AG20443 (cell line): Measurements from ENCODE around the gene ANXA9.

Experiments used
- DNase-seq: peaks from one replicate; pipeline ENCODE4 v3.0.0; 2012; ENCODE audit warnings: low spot score, mixed read lengths

ANXA9 gene, protein sequence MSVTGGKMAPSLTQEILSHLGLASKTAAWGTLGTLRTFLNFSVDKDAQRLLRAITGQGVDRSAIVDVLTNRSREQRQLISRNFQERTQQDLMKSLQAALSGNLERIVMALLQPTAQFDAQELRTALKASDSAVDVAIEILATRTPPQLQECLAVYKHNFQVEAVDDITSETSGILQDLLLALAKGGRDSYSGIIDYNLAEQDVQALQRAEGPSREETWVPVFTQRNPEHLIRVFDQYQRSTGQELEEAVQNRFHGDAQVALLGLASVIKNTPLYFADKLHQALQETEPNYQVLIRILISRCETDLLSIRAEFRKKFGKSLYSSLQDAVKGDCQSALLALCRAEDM

GRCh38 chr1:150981805-150982712, at the start of gene ANXA9:
Gene ANXA9 (plus strand): TSS chr1:150982292. CDS start chr1:150983106, 814 bp downstream.
- DNase-seq, result peak; percentile 35

DNA sequence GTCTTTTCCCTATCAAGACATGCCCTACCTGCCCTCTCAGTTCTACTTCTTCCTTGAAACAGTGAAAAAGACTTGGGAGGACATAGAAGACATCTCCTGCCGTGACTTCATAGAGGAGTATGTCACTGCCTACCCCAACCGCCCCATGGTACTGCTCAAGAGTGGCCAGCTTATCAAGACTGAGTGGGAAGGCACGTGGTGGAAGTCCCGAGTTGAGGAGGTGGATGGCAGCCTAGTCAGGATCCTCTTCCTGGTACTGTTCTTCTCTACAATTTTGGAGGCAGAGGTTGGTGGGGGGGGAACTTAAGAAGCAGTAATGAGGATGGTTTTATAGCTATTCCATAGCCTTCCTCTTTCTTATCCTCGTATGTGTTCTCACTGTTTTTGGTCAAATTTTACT, 37.2 kb upstream of the ANXA9 start:
- DNase-seq, result no peak

DNA sequence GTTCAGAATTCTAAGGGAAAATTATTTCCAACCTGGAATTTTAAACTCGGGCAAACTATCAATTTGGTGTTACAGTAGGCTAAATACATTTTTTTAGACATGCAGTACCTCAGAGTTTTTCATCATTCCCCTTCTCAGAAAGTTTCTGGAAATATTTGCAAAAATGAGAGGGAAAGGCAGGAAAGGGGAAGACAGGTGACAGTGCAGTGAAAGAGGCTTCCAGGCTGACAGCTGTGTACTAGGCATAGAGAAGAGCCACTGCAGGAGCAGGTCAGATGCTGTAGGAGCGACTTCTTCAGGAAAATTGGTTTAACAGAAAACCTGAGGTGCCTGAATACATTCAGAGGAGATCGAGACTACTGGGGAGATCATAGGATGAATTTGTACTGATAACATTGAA, 27.4 kb upstream of the ANXA9 start:
- DNase-seq, result no peak

GRCh38 chr1:150955280-150955679, 26.8 kb upstream of the ANXA9 start:
- no peak for DNase-seq

DNA sequence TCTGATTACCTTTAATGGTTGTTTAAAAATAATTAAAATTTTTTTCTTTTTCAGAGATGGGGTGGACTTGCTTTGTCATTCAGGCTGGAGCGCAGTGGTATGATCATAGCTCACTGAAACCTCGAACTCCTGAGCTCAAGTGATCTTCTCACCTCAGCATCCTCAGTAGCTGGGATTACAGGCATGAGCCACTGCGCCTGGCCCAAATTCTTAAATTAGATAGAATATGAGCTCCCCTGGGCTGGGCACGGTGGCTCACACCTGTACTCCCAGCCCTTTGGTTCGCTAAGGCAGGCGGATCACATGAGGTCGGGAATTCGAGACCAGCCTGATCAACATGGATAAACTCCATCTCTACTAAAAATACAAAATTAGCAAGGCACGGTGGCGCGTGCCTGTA, 24.4 kb upstream of the ANXA9 start:
- no peak for DNase-seq

DNA sequence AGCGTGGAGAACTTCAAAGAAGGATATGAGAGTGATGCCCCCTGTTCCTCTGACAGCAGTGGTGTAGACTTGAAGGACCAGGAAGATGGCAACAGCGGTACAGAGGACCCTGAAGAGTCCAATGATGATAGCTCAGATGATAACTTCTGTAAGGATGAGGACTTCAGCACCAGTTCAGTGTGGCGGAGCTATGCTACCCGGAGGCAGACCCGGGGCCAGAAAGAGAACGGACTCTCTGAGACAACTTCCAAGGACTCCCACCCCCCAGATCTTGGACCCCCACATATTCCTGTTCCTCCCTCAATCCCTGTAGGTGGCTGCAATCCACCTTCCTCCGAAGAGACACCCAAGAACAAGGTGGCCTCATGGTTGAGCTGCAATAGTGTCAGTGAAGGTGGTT, 21.4 kb upstream of the ANXA9 start:
- DNase-seq, result no peak

GRCh38 chr1:150961756-150962155, 20.3 kb upstream of the ANXA9 start:
- peak; percentile 25 for DNase-seq

DNA sequence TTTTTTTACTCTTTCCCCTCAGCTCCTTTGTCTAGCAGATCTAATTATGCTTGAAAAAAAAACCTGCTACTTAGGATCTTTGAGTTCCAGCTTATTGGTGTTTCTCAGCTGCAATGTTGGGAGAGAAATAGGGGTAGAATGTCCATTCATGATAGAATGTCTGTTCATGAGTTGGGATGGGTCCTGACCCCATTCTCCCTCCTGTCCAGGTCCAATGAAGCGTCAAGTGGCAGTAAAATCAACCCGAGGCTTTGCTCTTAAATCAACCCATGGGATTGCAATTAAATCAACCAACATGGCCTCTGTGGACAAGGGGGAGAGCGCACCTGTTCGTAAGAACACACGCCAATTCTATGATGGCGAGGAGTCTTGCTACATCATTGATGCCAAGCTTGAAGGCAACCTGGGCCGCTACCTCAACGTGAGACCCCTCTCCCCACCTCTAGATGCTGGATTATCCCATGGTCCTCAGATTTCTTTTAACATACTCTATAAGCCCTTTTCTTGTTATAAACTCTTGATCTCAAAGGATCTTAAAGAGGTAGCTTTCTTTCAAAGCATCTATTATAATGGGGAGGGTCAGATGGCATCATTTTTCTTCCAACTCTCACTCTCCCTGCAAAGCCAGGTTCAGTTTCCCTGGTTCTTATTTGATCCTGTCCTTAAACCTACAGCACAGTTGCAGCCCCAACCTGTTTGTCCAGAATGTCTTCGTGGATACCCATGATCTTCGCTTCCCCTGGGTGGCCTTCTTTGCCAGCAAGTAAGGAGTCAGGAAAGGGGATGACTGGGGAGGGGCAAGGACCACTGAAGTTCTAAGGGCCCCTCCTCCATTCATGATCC, 18.6 kb upstream of the ANXA9 start:
- no peak for DNase-seq

DNA sequence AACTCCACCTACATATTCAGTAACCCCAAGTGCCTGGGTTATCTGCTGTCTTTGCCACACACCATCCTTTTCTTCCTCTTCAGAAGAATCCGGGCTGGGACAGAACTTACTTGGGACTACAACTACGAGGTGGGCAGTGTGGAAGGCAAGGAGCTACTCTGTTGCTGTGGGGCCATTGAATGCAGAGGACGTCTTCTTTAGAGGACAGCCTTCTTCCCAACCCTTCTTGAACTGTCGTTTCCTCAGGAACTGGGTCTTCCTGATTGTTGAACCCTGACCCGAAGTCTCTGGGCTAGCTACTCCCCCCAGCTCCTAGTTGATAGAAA, 18.0 kb upstream of the ANXA9 start:
- no peak for DNase-seq

DNA sequence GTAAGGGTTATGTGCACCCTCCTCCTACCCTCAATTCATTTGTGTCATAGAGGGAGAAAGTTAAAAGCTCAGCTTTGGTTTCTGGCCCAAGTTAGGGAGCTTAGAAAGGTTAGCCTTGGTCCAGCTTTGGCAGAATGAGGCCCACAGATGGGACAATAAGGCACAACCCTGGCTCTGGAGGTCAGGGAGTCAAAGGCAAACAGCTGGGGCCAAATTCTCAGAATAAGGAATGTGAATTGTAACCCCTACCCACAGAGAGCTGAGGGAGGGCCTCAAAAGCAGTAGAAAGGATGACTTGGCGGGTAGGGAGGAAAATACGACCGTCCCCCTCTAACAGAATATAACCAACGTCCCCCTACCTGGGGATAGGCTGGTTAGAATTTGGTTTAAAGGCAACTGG, 16.5 kb upstream of the ANXA9 start:
- no peak for DNase-seq

DNA sequence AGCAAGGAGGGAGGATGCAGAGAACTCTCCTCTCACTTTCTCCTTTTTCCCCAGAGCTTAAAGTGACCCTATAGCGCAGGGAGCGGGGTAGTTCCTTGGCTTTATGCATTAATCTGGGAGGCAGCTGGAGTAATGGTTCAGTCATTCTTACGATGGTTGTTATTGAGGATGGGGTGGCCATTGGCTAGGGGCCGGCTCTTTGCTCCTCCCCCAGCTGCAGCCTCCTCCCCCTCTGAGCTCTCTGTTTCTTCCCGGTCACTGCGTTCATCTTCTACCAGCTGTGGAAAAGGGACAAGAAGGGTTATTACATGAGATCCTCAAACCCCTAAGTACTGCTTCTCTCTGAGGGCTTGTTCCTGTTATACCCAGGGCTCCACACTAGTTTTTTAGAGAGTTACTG, 16.1 kb upstream of the ANXA9 start:
- DNase-seq, result no peak

- DNase-seq, result no peak
These were observed 14.2 kb upstream of the ANXA9 start for GRCh38 chr1:150967936-150968335.

DNA sequence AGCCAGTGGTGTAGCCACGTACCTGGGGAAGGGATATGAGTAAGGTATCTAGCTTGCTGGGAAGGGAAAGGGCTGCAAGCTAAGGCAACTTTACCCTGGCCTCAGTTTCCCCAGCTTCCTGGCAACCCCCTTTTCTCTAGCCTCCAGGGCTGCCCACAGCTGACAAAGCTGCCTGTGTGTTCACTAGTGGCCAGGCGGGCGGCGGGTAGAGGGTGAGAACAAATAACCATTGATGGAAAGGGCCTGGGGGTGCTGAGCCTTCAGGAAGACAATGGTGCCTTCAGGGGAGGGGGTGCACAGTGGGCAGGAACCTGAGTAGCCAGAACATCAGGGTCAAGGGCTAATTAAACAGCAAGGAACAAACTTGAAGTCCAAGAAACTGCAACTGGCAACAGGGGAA, 13.6 kb upstream of the ANXA9 start:
- DNase-seq, result no peak

DNA sequence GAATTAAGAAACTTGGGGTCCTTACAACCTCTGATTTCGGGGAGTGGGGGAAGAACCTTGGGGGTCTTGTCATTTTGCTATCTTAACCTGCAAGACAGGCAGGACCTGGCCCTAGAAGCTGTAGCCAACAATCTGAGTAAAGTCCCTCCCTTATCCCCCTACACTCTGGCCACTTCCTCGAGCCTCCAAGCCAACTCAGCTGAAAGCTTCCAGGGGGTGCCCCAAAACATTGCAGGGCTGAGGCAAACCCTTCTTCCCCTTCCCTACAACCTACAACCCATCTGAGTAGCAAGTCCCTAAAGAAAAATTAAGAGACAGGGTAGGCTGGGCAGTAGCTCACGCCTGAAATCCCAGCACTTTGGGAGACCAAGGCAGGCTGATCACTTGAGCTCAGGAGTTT, 12.5 kb upstream of the ANXA9 start:
- no peak for DNase-seq

GRCh38 chr1:150970808-150971582, 11.1 kb upstream of the ANXA9 start:
- peak; percentile 79 for DNase-seq

- DNase-seq, result no peak
These were observed 10.3 kb upstream of the ANXA9 start for GRCh38 chr1:150971583-150972416.

DNA sequence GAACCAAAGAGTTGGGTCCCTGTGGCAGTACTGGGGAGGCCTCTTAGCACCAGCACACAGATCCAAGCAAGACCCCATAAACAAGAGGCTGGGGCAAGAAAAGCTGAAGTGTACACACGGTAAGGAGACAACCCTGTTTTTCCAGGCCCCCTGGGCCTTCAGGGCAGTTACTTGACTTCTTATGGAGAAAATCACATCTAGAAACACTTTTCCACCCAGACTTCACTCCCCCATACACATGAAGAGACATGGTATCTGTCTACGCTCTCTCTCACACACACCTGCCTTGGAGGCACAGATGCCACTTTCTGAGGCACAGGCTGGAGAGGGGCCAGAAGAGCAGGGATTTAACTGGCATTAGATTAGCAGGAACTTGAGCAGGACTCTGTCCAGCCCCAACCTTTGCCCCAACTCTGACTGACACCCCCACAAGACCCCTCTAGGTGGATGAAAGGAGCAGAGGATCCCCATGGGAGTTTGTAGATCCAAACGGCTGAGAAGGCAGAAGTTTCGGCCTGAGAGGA, 9.6 kb upstream of the ANXA9 start:
- no peak for DNase-seq

GRCh38 chr1:150973258-150973835, 8.7 kb upstream of the ANXA9 start:
- DNase-seq, result no peak

GRCh38 chr1:150973836-150974579, 8.1 kb upstream of the ANXA9 start:
- peak; percentile 59 for DNase-seq
